Measurements from ENCODE around the gene DHRS13. TPM values are rescaled to one million over a fixed set of nuclear protein-coding genes. Genes with fewer than 3 reads are reported as not detected.

Gene DHRS13
- polyA plus RNA-seq, 1 donor from 2014 or later, result 91.1 TPM

GRCh38 chr17:28882154-28882895, 20.6 kb downstream of the DHRS13 start:
- Histone ChIP-seq H3K27ac (ENCODE audit: low read length) (no peak overlapping the region), H3F3A (ENCODE audit: insufficient read depth, low read length, poor library complexity, severe bottlenecking) (no peaks in the 10 kb centered on the region), H3K79me2 (replicated peaks; ENCODE audit: insufficient read depth, low read length) (no peaks in the 10 kb centered on the region), H2AFZ (ENCODE audit: low read depth, low read length) (no peak overlapping the region), H3K36me3 (ENCODE audit: insufficient read depth, low read length) (no peaks in the 10 kb centered on the region), H3K9me3 (ENCODE audit: low read length) (no peaks in the 10 kb centered on the region), H3K4me3 (ENCODE audit: low read length) (no peak overlapping the region), H3K27me3 (ENCODE audit: insufficient read depth, low read depth, low read length) (no peaks in the 10 kb centered on the region), H3K4me2 (ENCODE audit: low read length) (no peak overlapping the region), H3K9me2 (ENCODE audit: insufficient read depth, low read length) (no peaks in the 10 kb centered on the region), H3K9ac (ENCODE audit: low read length) (no peak overlapping the region), H4K20me1 (ENCODE audit: insufficient read depth) (no peaks in the 10 kb centered on the region)
- TF ChIP-seq EZH2 (IDR thresholded peaks at IDR 0.05; ENCODE audit: borderline replicate concordance, insufficient read depth, low read length, poor library complexity, severe bottlenecking), result no peak
- TF ChIP-seq MXI1 (conservative IDR thresholded peaks at IDR 0.05; ENCODE audit: poor library complexity, severe bottlenecking), result no peak
- TF ChIP-seq EP300 (conservative IDR thresholded peaks at IDR 0.05; ENCODE audit: poor library complexity, severe bottlenecking), result no peak
- TF ChIP-seq REST (IDR thresholded peaks at IDR 0.05; ENCODE audit: borderline replicate concordance), result no peak
- TF ChIP-seq RAD21 (conservative IDR thresholded peaks at IDR 0.05), result no peak
- TF ChIP-seq TAF1 (IDR thresholded peaks at IDR 0.05; ENCODE audit: low read depth), result no peak
- no peak for TF ChIP-seq POLR2AphosphoS5 (IDR thresholded peaks at IDR 0.05)
- TF ChIP-seq SMC3 (conservative IDR thresholded peaks at IDR 0.05; ENCODE audit: poor library complexity), result no peak
- TF ChIP-seq CTCF (IDR thresholded peaks at IDR 0.05; ENCODE audit: poor library complexity, severe bottlenecking), result no peak

GRCh38 chr17:28881533-28882056, 21.3 kb downstream of the DHRS13 start:
- no peak overlapping the region for H3K9ac ChIP-seq (ENCODE audit: low read length)
- H3K4me2 ChIP-seq (ENCODE audit: low read length), result no peak overlapping the region
- no peaks in the 10 kb centered on the region for H3K9me3 ChIP-seq (ENCODE audit: low read length)
- H4K20me1 ChIP-seq (ENCODE audit: insufficient read depth), result no peaks in the 10 kb centered on the region
- no peak overlapping the region for H2AFZ ChIP-seq (ENCODE audit: low read depth, low read length)
- no peaks in the 10 kb centered on the region for H3K9me2 ChIP-seq (ENCODE audit: insufficient read depth, low read length)
- TF ChIP-seq EZH2 (IDR thresholded peaks at IDR 0.05; ENCODE audit: borderline replicate concordance, insufficient read depth, low read length, poor library complexity, severe bottlenecking), result no peak
- TF ChIP-seq CTCF (IDR thresholded peaks at IDR 0.05; ENCODE audit: poor library complexity, severe bottlenecking), result no peak
- TF ChIP-seq RAD21 (conservative IDR thresholded peaks at IDR 0.05), result no peak
- TF ChIP-seq SMC3 (conservative IDR thresholded peaks at IDR 0.05; ENCODE audit: poor library complexity), result no peak
- TF ChIP-seq POLR2AphosphoS5 (IDR thresholded peaks at IDR 0.05), result no peak
- no peak for TF ChIP-seq TAF1 (IDR thresholded peaks at IDR 0.05; ENCODE audit: low read depth)
- no peak for TF ChIP-seq MXI1 (conservative IDR thresholded peaks at IDR 0.05; ENCODE audit: poor library complexity, severe bottlenecking)
- TF ChIP-seq REST (IDR thresholded peaks at IDR 0.05; ENCODE audit: borderline replicate concordance), result no peak
- no peak for TF ChIP-seq EP300 (conservative IDR thresholded peaks at IDR 0.05; ENCODE audit: poor library complexity, severe bottlenecking)
- no peak overlapping the region for H3K4me3 ChIP-seq (ENCODE audit: low read length)
- H3K27me3 ChIP-seq (ENCODE audit: insufficient read depth, low read depth, low read length), result no peaks in the 10 kb centered on the region
- H3F3A ChIP-seq (ENCODE audit: insufficient read depth, low read length, poor library complexity, severe bottlenecking), result no peaks in the 10 kb centered on the region
- H3K79me2 ChIP-seq (replicated peaks; ENCODE audit: insufficient read depth, low read length), result no peaks in the 10 kb centered on the region
- no peak overlapping the region for H3K27ac ChIP-seq (ENCODE audit: low read length)
- no peaks in the 10 kb centered on the region for H3K36me3 ChIP-seq (ENCODE audit: insufficient read depth, low read length)
